H54 (cell line): ENCODE results near the gene ALOX5AP.

Experiments used
- DNase-seq: peaks from one replicate; pipeline ENCODE4 v3.0.0; 2011; ENCODE audit warnings: low spot score, mixed read lengths; ENCODE audit not compliant: insufficient read length
- FAIRE-seq: peaks from 3 replicates; lab custom pipeline; 2011; peaks lifted over from hg19 to GRCh38; lab: Jason Lieb, UNC
- POLR2A ChIP-seq: IDR thresholded peaks from 2 replicates; pipeline ENCODE4 v1.6.1; 2011; ENCODE audit warnings: low read depth, mild to moderate bottlenecking, low read length

The ALOX5AP gene

DNA sequence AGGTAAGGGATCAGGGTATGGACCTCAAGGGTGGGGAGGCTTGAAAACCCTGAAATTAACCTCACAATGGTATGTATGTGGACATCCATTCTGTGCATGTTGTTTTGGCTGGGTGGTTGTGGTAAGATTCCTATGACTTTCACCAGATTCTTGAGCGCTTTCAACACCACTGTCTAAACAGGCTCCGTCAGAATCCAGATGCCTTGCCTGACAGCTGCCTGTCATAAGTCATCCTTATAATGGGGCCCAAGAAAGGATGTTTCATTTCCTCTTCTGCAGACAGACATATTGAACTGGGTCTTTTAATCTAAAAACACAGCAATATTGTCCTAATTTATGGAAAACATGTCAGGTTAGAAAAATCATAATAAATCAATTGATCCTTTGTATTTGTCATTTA is 41.3 kb downstream of the ALOX5AP start:
- DNase-seq, result no peak
- TF ChIP-seq POLR2A, result no peak
- no peak for FAIRE-seq

DNA sequence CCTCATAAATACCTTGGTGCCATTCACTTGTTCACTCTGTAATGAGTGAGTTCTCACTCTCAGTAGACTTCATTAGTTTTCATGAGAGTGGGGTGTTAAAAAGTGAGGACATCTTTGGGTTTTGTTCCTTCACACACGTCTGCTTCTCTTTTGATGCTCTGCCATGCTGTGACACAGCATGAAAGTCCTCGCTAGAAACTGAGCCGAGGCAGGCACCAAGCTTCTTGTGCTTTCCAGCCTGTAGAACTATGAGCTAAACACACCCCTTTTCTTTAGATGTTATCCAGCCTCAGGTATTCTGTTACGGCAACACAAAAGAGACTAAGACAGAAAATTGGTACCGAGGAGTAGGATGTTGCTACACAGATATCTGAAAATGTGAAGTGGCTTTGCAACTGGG is 43.7 kb downstream of the ALOX5AP start:
- FAIRE-seq (no peak), DNase-seq (no peak)
- no peak for TF ChIP-seq POLR2A

DNA sequence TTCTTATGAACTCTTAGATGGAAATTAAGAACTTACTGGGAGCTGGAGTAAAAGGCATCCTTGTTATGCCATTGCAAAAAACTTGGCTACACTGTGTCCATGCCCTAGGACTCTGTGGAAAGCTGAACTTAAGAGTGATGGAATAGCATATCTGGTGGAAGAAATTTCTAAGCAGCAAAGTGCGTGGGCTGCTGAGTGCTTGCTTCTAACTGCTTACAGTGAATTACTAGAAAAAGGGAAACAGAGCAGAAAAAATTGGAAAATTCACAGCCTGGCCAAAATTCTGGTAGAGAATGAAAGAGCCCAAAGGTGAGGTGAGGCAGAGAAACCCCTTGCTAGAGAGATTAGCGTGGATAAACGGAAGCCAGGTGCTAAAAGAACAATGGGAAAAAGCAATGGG is 44.3 kb downstream of the ALOX5AP start:
- DNase-seq, result no peak
- no peak for FAIRE-seq
- no peak for TF ChIP-seq POLR2A

DNA sequence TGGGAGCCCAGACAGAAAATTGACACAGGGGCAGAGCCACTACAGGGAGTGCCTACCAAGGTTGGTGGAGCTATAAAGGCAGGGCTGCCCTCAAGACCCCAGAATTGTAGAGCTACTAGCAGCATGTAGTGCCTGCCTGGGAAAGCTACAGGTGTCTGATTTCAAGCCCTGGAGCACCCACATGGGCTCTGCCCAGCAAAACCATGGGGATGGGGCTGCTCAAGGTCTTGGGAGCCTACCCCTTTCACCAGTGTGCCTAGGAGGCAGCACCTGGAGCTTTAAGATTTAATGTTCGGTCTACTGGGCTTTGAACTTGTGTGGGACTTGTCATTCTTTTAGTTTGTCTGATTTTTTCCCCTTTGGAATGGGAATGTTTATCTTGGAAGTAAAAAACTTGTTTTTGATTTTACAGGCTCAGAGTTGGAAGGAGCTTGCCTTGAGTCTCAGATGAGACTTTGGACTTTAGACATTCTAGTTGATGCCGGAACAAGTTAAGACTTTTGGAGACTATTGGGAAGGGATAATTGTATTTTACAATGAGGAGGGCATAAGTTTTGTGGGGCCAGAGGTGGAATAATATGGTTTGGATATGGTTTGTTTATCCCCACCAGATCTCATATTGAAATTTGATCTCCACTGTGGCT is 45.1 kb downstream of the ALOX5AP start:
- no peak for FAIRE-seq
- no peak for TF ChIP-seq POLR2A
- DNase-seq, result no peak

DNA sequence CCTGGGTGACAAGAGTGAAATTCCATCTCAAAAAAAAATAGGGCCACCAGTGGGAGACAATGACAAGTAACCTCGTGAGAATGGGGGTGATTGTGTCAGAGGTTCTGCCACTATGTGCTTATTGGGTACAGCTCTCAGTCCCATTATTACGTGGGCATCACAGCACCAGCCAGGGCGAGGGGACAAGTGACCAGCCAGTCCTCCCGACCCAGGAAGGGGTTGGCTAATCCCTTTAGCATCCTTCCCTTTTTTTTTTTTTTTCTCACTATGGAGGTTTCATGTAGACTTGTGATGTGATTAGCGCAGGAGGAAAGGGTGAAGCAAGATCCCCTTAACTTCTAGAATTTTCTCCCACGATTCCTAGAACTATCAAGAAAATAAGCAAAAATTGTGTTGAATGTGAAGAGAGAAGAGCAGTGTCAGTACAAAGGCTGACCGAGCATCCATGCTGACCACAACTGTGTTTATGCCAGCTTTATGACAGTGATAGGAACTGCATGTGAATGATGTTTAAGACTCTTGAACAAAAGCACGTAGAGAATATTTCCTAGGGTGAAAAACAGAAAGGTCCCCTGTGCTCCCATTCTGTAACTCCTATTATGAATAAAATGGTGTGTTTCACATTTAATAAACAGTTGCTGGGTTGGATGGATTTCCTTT is 50.0 kb downstream of the ALOX5AP start:
- DNase-seq, result no peak
- FAIRE-seq, result no peak
- TF ChIP-seq POLR2A, result no peak

DNA sequence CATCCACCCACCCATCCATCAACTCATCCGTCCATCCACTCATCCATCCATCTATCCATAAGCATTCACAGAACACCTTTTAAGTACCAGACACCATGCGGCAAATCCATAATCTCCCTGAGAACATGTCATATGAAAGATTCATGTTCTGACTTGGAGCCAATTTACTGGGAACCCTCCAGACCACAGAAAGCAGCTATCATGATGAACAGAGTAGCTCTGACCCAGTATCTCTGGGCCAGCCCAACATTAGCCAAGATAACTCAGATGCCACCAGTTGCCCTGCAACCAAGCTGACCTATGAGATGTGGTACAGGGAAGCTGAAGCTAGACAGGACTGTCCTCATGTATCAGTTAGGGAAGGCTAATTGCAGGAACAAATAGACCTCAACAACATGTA is 51.3 kb downstream of the ALOX5AP start:
- DNase-seq, result no peak
- no peak for FAIRE-seq
- TF ChIP-seq POLR2A, result no peak

DNA sequence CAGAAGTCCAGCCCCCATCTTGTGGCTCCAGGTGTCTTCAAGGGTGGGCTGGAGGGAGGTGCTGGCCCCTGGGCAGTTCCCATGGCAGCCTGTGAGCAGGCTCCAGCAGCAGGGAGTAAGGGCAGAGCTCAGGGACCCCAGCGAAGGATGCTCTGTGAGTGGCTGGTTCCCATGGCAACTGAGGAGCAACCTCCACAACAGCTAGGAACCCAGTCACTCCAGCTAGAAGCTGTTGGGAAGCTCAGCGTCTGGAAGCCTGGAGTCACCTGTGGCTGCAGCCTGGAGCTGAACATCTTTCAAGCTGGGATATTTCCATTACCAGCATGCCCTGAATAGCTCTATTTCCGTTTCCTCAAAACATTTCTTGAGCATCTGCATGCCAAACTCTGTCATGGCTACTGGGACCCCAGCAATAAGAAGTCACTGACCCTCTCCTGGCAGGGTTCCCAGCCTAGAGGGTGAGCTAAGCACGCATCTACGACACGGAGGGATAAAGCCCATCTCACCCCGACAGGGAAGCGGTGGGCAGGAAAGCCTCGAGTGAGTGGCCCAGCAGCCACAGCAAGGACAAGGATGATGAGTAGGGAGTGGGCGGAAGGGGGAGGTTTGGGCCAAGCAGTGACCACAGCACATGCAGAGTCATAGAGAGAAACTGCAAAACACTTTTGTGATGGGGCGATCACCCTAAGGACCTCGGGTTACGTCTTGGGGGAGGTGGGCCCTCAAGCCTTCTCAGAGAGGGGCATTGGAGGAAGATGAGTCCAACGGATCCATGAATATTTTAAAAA is 52.6 kb downstream of the ALOX5AP start:
- DNase-seq, result no peak
- no peak for FAIRE-seq
- TF ChIP-seq POLR2A, result no peak

DNA sequence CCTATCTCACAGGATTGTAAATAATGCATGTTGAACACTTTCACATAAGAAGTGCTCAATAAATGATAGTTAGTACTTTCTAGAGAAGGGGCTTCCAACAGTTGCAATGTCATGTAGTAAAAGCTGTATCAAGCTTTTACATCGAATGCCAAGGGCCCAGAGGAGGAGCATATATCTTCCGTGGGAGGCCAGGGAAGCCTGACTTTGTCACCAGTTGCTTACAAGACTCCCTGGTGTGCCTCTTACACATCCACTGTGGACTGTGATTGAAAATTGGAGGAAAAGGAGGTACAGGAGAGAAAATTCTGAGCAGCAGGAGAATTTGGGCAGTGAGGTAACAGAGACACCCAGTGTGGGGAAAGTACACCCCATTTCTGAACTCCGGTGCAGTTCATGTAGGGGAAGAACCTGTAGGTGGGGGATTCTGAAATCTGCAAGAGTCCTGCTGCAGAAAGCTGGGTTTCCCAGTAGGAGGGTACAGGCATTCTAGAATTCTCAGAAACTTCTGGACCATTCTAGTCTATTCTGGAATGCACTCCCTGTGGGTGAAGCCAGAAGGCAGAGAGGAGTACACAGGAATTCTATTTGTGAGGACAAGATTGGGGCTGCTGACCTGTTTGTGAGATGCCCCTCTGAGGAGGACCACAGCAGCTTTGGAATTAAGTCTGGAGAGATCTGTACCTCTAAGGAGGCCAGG is 54.0 kb downstream of the ALOX5AP start:
- DNase-seq (no peak), FAIRE-seq (no peak)
- TF ChIP-seq POLR2A, result no peak

DNA sequence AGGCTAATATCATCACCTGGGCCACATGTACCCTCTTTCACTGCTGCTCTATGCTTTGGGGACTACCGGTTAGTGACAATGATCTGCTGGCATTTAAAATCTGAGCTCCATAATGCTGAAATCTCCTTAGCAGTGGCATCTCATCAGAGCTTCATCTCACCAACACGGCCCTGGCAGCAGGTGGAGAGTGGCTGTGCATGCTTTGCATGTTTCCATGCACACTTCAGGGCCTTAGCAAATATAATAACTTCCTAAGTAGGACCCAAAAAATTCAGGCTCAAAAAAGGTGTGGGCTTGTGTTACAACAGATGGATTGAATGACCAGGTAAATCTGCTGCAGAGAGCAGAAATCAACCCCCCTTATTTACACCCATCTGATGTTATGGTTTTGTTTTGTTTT is 55.2 kb downstream of the ALOX5AP start:
- FAIRE-seq (no peak), DNase-seq (no peak)
- no peak for TF ChIP-seq POLR2A

DNA sequence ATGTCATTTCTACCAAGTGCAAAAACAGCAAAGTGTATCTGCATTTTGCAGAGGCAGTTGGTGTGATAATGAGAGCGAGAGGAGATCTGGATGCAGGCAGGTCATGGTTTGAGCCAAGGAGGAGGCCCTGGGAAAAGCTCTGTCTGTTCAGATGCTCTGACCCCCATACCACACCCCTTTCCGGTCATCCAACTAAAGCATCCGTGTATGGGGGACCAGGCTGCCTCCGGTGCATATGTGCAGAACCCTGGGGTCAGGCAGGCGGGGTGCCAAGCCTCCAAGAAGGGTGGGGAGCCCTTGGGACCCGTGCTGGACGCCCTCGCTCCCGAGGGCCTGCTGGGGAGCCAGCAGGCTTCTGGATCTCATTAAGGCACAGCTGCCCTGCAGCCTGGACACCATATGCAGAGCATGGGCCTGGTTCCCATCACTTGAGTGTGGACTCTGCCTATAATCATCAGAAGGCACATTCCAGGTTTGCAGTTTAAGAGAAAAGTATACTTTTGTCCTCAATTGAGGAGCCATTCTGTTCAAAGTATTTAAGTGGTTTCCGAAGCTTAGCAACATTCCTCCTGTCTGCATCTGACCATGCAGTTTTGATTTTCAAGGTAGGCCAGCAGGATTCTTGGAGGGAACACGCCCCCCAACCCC is 56.1 kb downstream of the ALOX5AP start:
- DNase-seq (no peak), FAIRE-seq (no peak)
- no peak for TF ChIP-seq POLR2A

DNA sequence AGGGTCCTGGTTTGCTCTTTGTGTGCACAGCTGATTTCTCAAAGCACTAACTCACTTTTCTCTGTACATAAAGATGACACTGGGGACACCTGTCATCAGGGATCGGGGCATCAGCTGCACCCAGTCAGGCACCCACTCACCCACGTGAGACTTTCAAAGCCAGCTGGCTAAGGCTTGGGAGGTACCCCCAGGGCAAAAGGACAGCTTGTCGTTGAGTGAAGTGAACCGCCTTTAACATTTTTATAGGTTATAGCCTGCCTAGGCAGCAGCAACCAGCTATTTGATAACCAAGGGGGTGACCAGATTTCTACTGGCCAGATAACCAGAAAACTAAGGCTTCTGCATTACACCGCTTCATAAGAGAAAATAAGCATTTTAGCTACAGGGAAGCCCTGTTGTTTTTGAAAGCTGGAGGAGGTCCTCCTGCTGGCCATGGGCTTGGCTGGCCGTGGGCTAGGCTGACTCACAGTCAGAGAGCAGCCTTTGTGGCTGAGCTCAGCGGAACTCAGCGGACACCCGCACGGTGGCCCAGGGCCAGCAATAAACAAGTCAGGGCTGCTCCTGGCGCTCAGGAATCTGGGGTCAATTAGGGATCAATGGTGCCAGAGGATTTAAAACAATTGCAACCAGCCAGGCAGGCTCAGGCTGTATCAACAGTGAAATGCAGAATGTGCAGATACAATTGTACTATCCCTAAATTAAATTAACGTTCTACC is 57.1 kb downstream of the ALOX5AP start:
- DNase-seq, result peak; percentile 70
- FAIRE-seq, result no peak
- TF ChIP-seq POLR2A, result no peak

DNA sequence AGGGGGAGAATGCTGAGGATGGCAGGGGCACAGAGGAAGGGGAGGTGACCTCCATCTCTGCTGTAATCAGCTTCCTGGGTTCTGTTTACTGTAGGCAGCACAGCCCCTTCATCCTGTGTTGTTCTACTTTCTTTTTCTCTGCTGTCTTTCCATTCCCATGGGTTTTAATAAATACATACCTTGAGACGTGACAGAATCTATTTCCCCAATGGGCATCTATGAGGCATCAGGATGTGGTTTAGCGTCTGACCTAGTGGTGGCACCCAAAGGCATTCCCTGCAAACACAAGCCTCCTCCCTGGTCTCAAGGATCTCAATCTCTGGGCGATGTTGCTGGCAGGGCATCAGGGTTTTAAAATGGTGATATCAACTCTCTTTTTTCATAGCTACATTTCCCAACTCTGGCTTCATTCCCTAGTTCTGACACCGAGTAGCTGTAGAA is 60.8 kb downstream of the ALOX5AP start:
- peak; percentile 53 for DNase-seq
- FAIRE-seq, result peak; percentile 23
- TF ChIP-seq POLR2A, result no peak
